ENCODE measurements around the gene SLCO2A1.

The SLCO2A1 gene

GRCh38 chr3:133895208-133896001 is 134.3 kb downstream of the SLCO2A1 start, which contains the start of gene RAB6B:
Gene RAB6B, minus strand, starts transcription at chr3:133895882. Its CDS starts 416 bp downstream, at chr3:133895466.
- no peak for DNase-seq

- DNase-seq: no peak
Measured at GRCh38 chr3:133894353-133895207, 135.1 kb downstream of the SLCO2A1 start.

GRCh38 chr3:133893683-133894352 is 135.9 kb downstream of the SLCO2A1 start:
- DNase-seq: no peak

GRCh38 chr3:133892541-133893231 is 137.0 kb downstream of the SLCO2A1 start:
- DNase-seq: no peak

GRCh38 chr3:133891662-133892378 is 137.9 kb downstream of the SLCO2A1 start:
- DNase-seq: no peak

GRCh38 chr3:133890972-133891644 is 138.6 kb downstream of the SLCO2A1 start:
- no peak for DNase-seq

GRCh38 chr3:133890037-133890436 is 139.7 kb downstream of the SLCO2A1 start:
- DNase-seq: no peak

- no peak for DNase-seq
Measured at GRCh38 chr3:133888726-133889340, 140.9 kb downstream of the SLCO2A1 start.

GRCh38 chr3:133887803-133888703 is 141.7 kb downstream of the SLCO2A1 start:
- no peak for DNase-seq

GRCh38 chr3:133887074-133887802 is 142.5 kb downstream of the SLCO2A1 start:
- DNase-seq: no peak

- no peak for DNase-seq
Measured at GRCh38 chr3:133886031-133886722, 143.5 kb downstream of the SLCO2A1 start.

GRCh38 chr3:133884887-133885711 is 144.6 kb downstream of the SLCO2A1 start:
- no peak for DNase-seq

GRCh38 chr3:133884054-133884886 is 145.5 kb downstream of the SLCO2A1 start:
- no peak for DNase-seq

- DNase-seq: no peak
Measured at GRCh38 chr3:133883641-133884040, 146.1 kb downstream of the SLCO2A1 start.

GRCh38 chr3:133882986-133883586 is 146.6 kb downstream of the SLCO2A1 start:
- DNase-seq: no peak

Data from NK-92 treated with Interleukin-12 subunit alpha and Interleukin-12 subunit beta, amount 100 ng/mL, for 24 hours (cell line).